C4-2B (cell line): ENCODE results near the gene HLA-G.

ENCODE experiments used
- H3K27ac ChIP-seq: fragments of 450-650 bp; 2 replicates; pipeline ENCODE4 v1.5.1; 2017
- ZFX ChIP-seq: fragments of 450-650 bp; IDR thresholded peaks from 2 replicates; pipeline ENCODE4 v1.6.1; 2017
- TF ChIP-seq, protein P1 (sequence below): fragments of 450-650 bp; conservative IDR thresholded peaks from 2 replicates; pipeline ENCODE4 v1.5.1; 2017; ENCODE audit warnings: mild to moderate bottlenecking

The HLA-G gene

GRCh38 chr6:29810371-29810770, 17.3 kb upstream of the HLA-G start:
- no peak for TF ChIP-seq ZFX
- TF ChIP-seq, protein P1, sequence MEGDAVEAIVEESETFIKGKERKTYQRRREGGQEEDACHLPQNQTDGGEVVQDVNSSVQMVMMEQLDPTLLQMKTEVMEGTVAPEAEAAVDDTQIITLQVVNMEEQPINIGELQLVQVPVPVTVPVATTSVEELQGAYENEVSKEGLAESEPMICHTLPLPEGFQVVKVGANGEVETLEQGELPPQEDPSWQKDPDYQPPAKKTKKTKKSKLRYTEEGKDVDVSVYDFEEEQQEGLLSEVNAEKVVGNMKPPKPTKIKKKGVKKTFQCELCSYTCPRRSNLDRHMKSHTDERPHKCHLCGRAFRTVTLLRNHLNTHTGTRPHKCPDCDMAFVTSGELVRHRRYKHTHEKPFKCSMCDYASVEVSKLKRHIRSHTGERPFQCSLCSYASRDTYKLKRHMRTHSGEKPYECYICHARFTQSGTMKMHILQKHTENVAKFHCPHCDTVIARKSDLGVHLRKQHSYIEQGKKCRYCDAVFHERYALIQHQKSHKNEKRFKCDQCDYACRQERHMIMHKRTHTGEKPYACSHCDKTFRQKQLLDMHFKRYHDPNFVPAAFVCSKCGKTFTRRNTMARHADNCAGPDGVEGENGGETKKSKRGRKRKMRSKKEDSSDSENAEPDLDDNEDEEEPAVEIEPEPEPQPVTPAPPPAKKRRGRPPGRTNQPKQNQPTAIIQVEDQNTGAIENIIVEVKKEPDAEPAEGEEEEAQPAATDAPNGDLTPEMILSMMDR: no peak
- H3K27ac ChIP-seq: no peak overlapping the region

- TF ChIP-seq, protein P1: no peak
- H3K27ac ChIP-seq: no peak overlapping the region
Observed at GRCh38 chr6:29811377-29811776, 16.2 kb upstream of the HLA-G start.

DNA sequence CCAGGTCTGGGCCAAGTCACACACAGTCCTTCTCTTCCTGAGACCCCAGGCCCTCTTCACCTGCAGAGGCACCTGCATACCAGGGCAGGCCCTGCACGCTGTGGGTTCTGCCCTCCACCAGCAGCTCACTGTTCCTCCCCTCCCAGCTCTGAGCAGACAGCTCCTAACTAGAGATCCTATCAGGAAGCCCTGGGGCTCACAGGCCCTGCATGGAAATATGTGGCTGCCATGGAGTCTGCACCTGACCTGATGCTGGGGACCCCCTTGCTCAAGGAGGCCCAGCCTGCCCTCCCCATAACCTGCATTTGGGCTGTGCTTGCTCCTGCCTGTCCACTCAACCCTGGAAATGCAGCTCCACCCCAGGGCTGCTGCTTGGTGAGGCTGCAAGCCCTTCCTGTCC, 14.6 kb upstream of the HLA-G start:
- TF ChIP-seq, protein P1: no peak
- no peak for TF ChIP-seq ZFX
- no peak overlapping the region for H3K27ac ChIP-seq

DNA sequence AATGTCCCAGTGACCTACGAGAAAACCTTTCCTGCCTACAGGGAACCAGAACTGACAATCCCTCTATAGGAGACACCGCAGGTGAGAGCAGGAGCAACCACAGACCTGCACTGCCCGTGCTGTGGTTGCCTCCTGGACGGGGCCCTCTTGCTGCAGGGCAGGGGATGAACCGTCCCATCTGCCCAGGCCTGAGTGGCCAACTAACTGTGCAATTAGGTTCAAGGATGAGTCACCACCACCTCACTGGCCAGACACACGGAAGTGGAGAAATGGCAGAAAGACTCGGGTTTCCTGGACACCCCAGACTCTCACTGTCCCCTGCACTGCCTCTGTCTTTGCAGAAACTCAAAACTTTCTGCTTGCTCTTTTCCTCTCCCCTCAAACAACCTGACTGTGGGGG, 13.8 kb upstream of the HLA-G start:
- no peak for TF ChIP-seq ZFX
- TF ChIP-seq, protein P1: no peak
- no peak overlapping the region for H3K27ac ChIP-seq

GRCh38 chr6:29814379-29815117, 13.1 kb upstream of the HLA-G start:
- H3K27ac ChIP-seq: no peak overlapping the region
- TF ChIP-seq, protein P1: no peak
- TF ChIP-seq ZFX: no peak

GRCh38 chr6:29815118-29815750, 12.4 kb upstream of the HLA-G start:
- H3K27ac ChIP-seq: no peak overlapping the region
- TF ChIP-seq, protein P1: no peak
- no peak for TF ChIP-seq ZFX

GRCh38 chr6:29816030-29816429, 11.6 kb upstream of the HLA-G start:
- no peak overlapping the region for H3K27ac ChIP-seq
- no peak for TF ChIP-seq ZFX
- TF ChIP-seq, protein P1: no peak
